ENCODE data around the gene STK35.

- TF ChIP-seq, protein P1, sequence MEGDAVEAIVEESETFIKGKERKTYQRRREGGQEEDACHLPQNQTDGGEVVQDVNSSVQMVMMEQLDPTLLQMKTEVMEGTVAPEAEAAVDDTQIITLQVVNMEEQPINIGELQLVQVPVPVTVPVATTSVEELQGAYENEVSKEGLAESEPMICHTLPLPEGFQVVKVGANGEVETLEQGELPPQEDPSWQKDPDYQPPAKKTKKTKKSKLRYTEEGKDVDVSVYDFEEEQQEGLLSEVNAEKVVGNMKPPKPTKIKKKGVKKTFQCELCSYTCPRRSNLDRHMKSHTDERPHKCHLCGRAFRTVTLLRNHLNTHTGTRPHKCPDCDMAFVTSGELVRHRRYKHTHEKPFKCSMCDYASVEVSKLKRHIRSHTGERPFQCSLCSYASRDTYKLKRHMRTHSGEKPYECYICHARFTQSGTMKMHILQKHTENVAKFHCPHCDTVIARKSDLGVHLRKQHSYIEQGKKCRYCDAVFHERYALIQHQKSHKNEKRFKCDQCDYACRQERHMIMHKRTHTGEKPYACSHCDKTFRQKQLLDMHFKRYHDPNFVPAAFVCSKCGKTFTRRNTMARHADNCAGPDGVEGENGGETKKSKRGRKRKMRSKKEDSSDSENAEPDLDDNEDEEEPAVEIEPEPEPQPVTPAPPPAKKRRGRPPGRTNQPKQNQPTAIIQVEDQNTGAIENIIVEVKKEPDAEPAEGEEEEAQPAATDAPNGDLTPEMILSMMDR (IDR thresholded peaks at IDR 0.05): no peak
- TF ChIP-seq POLR2A (IDR thresholded peaks at IDR 0.05) (no peak), EP300 (IDR thresholded peaks at IDR 0.05) (no peak)
Measured at GRCh38 chr20:2174067-2174466, 72.4 kb downstream of the STK35 start.
